Ascending aorta (tissue), 2 donors: ENCODE data around the gene SEBOX. TPM values are rescaled to one million over a fixed set of nuclear protein-coding genes. Genes with fewer than 3 reads are reported as not detected.

Experiments
- DNase-seq, 2 donors: peaks; one replicate each; pipeline ENCODE4 v3.0.0-alpha.2; 2019; ENCODE audit warnings: low spot score in 2 of 2
- H3K27ac ChIP-seq, 2 donors: fragments of 200-600 bp; sonication (generic); one replicate each; pipeline ENCODE4 v1.5.1; 2016 to 2017; ENCODE audit warnings: mild to moderate bottlenecking in 1 of 2
- H3K27me3 ChIP-seq: fragments of 200-600 bp; sonication (generic); one replicate; pipeline ENCODE4 v1.5.1; 2017
- H3K36me3 ChIP-seq, 2 donors: fragments of 200-600 bp; sonication (generic); one replicate each; pipeline ENCODE4 v1.5.1; 2016
- H3K4me1 ChIP-seq, 2 donors: fragments of 200-600 bp; sonication (generic); one replicate each; pipeline ENCODE4 v1.5.1; 2016 to 2017; ENCODE audit warnings: mild to moderate bottlenecking in 1 of 2
- H3K4me3 ChIP-seq, 2 donors: fragments of 200-600 bp; sonication (generic); one replicate each; pipeline ENCODE4 v1.5.1; 2016 to 2017; ENCODE audit warnings: mild to moderate bottlenecking in 1 of 2
- H3K9me3 ChIP-seq, 2 donors: fragments of 200-600 bp; sonication (generic); one replicate each; pipeline ENCODE4 v1.5.1; 2016
- intact Hi-C: fragments of 100-400 bp; cut with DNase I; formaldehyde crosslinking; loops from one replicate; pipeline ENCODE4 v1.15.1; 2023
- total RNA-seq: library from RNA; depleted of rRNA; stranded (reverse); fragments of >200 nt; gene quantifications from one replicate; pipeline ENCODE4 v1.1.0, GENCODE V29; 2016
- TF ChIP-seq, protein P1 (sequence below), 3 experiments: fragments of 200-600 bp in 2 of 3; fragments of 450-650 bp in 1 of 3; sonication (generic) in 2 of 3; IDR thresholded peaks; one replicate each; pipeline ENCODE4 v1.5.1; 2016 to 2019; ENCODE audit warnings: antibody characterized with exemption in 3 of 3, mild to moderate bottlenecking in 1 of 3, moderate library complexity in 1 of 3

SEBOX gene
- total RNA-seq, 1 donor from 2014 or later: not detected

DNA sequence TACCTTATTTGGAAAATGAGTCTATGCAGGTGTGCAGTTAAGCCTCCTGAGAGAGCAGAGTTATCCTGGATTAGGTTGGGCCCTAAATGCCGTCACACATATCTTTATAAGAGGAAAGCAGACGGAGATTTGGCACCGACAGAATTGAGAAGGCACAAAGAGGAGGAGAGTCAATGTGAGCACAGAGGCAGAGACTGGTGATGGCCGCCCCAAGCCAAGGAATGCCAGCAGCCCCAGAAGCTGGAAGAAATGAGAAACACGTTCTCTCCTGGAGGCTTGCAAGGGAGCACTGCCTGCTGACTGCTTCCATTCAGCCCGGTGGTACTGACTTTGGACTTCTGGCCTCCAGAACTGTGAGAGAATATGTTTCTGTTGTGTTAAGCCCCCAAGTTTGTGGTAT is 37.8 kb upstream of the SEBOX start:
- H3K9me3 ChIP-seq: no peaks in the 10 kb centered on the region
- peaks cover 9 to 11% of the 10 kb centered on the region in 2 donors for H3K4me1 ChIP-seq
- no peak overlapping the region for H3K27ac ChIP-seq
- TF ChIP-seq, protein P1, sequence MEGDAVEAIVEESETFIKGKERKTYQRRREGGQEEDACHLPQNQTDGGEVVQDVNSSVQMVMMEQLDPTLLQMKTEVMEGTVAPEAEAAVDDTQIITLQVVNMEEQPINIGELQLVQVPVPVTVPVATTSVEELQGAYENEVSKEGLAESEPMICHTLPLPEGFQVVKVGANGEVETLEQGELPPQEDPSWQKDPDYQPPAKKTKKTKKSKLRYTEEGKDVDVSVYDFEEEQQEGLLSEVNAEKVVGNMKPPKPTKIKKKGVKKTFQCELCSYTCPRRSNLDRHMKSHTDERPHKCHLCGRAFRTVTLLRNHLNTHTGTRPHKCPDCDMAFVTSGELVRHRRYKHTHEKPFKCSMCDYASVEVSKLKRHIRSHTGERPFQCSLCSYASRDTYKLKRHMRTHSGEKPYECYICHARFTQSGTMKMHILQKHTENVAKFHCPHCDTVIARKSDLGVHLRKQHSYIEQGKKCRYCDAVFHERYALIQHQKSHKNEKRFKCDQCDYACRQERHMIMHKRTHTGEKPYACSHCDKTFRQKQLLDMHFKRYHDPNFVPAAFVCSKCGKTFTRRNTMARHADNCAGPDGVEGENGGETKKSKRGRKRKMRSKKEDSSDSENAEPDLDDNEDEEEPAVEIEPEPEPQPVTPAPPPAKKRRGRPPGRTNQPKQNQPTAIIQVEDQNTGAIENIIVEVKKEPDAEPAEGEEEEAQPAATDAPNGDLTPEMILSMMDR (IDR thresholded peaks at IDR 0.05): no peak
- H3K36me3 ChIP-seq: peaks cover 6 to 22% of the 10 kb centered on the region in 2 donors
- intact Hi-C loops: no loop called here
- peak in 1 of 2 donors; percentile 55 for DNase-seq
- no peaks in the 10 kb centered on the region for H3K27me3 ChIP-seq
- no peak overlapping the region for H3K4me3 ChIP-seq

DNA sequence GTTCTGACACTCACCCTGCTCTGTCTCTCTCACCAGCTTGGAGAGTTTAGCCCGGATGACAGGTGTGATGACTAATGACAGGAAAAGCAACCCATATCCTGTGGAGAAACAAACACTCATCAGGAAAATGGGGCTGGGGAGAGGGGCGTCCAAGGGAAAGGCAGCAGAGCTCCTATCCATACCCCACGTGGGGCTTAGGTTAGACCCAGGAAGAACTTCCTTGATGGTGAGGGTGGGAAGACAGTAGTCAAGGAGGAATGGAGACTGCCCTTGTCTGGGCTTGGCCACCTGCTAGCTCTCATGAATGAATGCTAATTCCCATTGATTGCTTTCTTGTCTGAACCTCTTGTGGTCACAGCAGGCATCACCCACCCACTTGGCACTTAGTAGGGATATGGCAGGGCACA is 37.2 kb upstream of the SEBOX start:
- TF ChIP-seq, protein P1 (IDR thresholded peaks at IDR 0.05): no peak
- H3K4me3 ChIP-seq: no peak overlapping the region
- DNase-seq: peak in 1 of 2 donors; percentile 25
- no peaks in the 10 kb centered on the region for H3K27me3 ChIP-seq
- no peak overlapping the region for H3K27ac ChIP-seq
- peaks cover 6 to 22% of the 10 kb centered on the region in 2 donors for H3K36me3 ChIP-seq
- H3K4me1 ChIP-seq: peaks cover 9 to 11% of the 10 kb centered on the region in 2 donors
- no peaks in the 10 kb centered on the region for H3K9me3 ChIP-seq
- intact Hi-C loops: no loop called here

DNA sequence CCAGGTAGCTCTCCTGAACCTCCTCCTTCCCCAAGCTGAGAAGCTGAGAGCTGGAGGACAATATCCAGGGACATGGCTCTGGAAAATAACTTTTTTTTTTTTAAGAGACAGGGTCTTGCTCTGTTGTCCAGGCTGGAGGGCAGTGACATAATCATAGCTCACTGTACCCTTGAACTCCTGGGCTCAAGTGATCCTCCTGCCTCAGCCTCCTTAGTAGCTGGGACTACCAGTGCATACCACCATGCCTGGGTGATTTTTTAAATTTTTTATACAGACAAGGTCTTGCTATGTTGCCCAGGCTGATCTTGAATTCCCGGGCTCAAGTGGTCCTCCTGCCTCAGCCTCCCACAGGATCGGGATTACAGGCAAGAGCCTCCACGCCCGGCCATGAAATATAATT is 34.8 kb upstream of the SEBOX start:
- Histone ChIP-seq H3K36me3 (peaks cover 12 to 39% of the 10 kb centered on the region in 2 donors), H3K27me3 (no peaks in the 10 kb centered on the region), H3K4me3 (no peak overlapping the region), H3K9me3 (no peaks in the 10 kb centered on the region), H3K27ac (no peak overlapping the region), H3K4me1 (peaks cover 4 to 6% of the 10 kb centered on the region in 2 donors)
- DNase-seq: no peak
- TF ChIP-seq, protein P1 (IDR thresholded peaks at IDR 0.05): no peak
- intact Hi-C loops: no loop called here

DNA sequence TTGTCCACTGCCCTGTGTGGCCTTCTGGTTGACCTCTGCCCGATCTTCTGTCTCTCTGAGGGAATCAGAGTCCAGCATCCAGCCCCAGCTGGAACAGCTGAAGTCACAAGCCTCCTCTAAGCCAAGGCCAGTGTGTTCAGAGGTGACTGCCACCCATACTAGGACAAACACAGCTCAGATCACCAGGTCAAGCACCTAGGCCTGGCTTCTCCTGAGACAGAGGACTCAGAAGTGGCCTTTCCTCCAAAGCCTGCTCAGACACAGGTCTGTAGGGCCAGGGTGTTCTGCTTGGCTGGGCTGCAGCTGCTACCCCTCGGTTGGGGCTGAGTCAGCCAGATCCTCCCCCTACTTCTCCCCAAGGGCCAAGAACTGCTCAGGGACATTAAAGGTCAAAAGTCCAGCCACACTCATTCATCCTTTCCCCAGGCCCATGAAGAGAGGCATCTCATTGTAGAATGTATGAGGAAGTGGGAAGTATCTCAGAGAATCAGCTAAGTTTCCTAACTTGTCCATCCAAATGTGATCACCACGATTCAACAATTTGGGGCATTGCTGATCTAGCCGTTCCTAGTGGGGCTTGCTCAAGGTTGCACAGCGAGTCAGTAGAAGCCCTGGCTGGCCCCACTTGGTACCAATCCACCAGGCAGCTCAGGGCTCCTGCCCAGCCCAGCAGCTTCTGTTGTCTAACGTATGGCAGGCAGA is 33.4 kb upstream of the SEBOX start:
- H3K4me3 ChIP-seq: no peak overlapping the region
- no peaks in the 10 kb centered on the region for H3K27me3 ChIP-seq
- no peaks in the 10 kb centered on the region for H3K4me1 ChIP-seq
- no peak for DNase-seq
- intact Hi-C loops: no loop called here
- TF ChIP-seq, protein P1 (IDR thresholded peaks at IDR 0.05): no peak
- peaks cover 14 to 46% of the 10 kb centered on the region in 2 donors for H3K36me3 ChIP-seq
- no peak overlapping the region for H3K27ac ChIP-seq
- no peaks in the 10 kb centered on the region for H3K9me3 ChIP-seq

DNA sequence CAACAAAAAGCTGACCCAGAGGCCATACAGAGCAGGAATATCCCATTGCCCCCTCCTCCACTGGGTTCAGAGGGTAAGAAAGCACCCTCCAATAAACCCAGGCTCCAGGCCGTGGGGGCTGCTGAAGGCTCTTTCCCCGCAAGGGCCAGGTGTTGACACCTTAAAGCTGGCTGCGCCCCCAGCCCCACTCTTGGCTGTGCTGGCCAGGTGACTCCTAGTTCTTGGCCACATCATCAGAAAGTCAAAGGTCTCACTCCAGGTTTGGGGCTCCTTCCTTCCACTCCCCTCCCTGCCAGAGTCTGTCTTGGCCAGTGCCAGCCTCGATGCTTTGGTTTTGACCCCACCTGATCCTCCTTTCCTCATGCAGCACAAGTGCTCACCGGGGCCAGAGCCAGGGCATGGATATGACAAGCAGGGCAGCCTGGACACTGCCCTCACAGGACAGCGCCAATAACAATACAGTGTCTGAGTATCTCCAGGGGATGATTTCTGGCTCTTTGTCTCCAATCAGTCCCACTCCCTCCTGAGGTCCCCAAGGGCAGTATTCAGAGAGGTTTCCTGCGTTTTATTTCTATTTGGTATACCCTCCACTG is 32.8 kb upstream of the SEBOX start:
- no peak for DNase-seq
- Histone ChIP-seq H3K27ac (no peak overlapping the region), H3K9me3 (no peaks in the 10 kb centered on the region), H3K4me3 (no peak overlapping the region), H3K4me1 (no peaks in the 10 kb centered on the region), H3K27me3 (no peaks in the 10 kb centered on the region), H3K36me3 (peaks cover 21 to 46% of the 10 kb centered on the region in 2 donors)
- intact Hi-C loops: no loop called here
- TF ChIP-seq, protein P1 (IDR thresholded peaks at IDR 0.05): no peak
